HepG2 (cell line): ENCODE results near the gene PEAK3. TPM values are rescaled to one million over a fixed set of nuclear protein-coding genes. Genes with fewer than 3 reads are reported as not detected.

Experiments used
- ATAC-seq: fragments of 200-7000 bp; cut with Tn5 transposase; 3 replicates; pipeline ENCODE4 v1.9.1; 2020; ENCODE audit warnings: mild to moderate bottlenecking, moderate library complexity
- BruUV-seq: library from RNA; stranded (reverse); fragments of 400-500 nt; replicated peaks from 2 replicates; lab custom pipeline; 2021; lab: Mats Ljungman, UMichigan
- CTCF ChIA-PET: fragments of 300-600 bp; formaldehyde crosslinking; extraction: SDS; loops from one replicate; lab custom pipeline; 2021; ENCODE audit warnings: low total read pairs, inconsistent platforms, low intra/inter-chr PET ratio; lab: Yijun Ruan, JAX
- POLR2A ChIA-PET: fragments of 350-600 bp; sonication (Branson Sonifier 250); formaldehyde crosslinking; loops from one replicate; lab custom pipeline; 2020; ENCODE audit warnings: antibody characterized with exemption, inconsistent platforms; lab: Yijun Ruan, JAX
- DNase-seq: peaks from one replicate; pipeline ENCODE4 v3.0.0-alpha.2; 2015; ENCODE audit warnings: low spot score
- FAIRE-seq: peaks from 3 replicates; lab custom pipeline; 2011; peaks lifted over from hg19 to GRCh38; lab: Jason Lieb, UNC
- H2AFZ ChIP-seq: one replicate; pipeline ENCODE4 v1.6.1; 2011; ENCODE audit warnings: low read length, inconsistent platforms
- H3K27ac ChIP-seq: fragments of 300-600 bp; 3 replicates; pipeline ENCODE4 v1.8.0; 2011; ENCODE audit warnings: mixed run types, mild to moderate bottlenecking, mixed read lengths, low read length, inconsistent platforms; ENCODE audit not compliant: insufficient read depth; ENCODE audit errors: extremely low read length
- H3K27me3 ChIP-seq, 2 experiments: fragments of 200-600 bp in 1 of 2; 2 replicates in 1 of 2; 3 replicates in 1 of 2; pipeline versions ENCODE4 v1.6.0 to v1.8.0; 2011; ENCODE audit warnings: low read length in 2 of 2, mild to moderate bottlenecking in 2 of 2, moderate library complexity in 2 of 2, inconsistent platforms in 1 of 2; ENCODE audit not compliant: insufficient read depth in 2 of 2, control insufficient read depth in 1 of 2
- H3K36me3 ChIP-seq, 2 experiments: fragments of 200-600 bp in 1 of 2; replicated peaks in 1 of 2; 2 replicates in 1 of 2; 3 replicates in 1 of 2; pipeline versions ENCODE4 v1.5.1 to v1.8.0; 2011; ENCODE audit warnings: low read length in 2 of 2, inconsistent platforms in 1 of 2; ENCODE audit not compliant: insufficient read depth in 2 of 2, control insufficient read depth in 1 of 2
- H3K4me1 ChIP-seq: 2 replicates; pipeline ENCODE4 v1.5.1; 2012; ENCODE audit warnings: low read length, inconsistent platforms; ENCODE audit not compliant: insufficient read depth
- H3K4me2 ChIP-seq: 2 replicates; pipeline ENCODE4 v1.6.0; 2011; ENCODE audit warnings: low read depth, low read length, inconsistent platforms
- H3K4me3 ChIP-seq, 3 experiments: fragments of 200-600 bp in 1 of 3; sonication (generic), shearing (Covaris generic) in 1 of 3; replicated peaks in 1 of 3; 2 replicates each; pipeline ENCODE4 v1.5.1; 2011 to 2016; ENCODE audit warnings: low read length in 3 of 3, inconsistent platforms in 2 of 3, low read depth in 2 of 3, mild to moderate bottlenecking in 2 of 3, control low read depth in 1 of 3, mixed read lengths in 1 of 3; ENCODE audit not compliant: insufficient read depth in 1 of 3
- H3K79me2 ChIP-seq: one replicate; pipeline ENCODE4 v1.6.1; 2011; ENCODE audit warnings: low read length, inconsistent platforms; ENCODE audit not compliant: insufficient read depth
- H3K9ac ChIP-seq: 2 replicates; pipeline ENCODE4 v1.6.0; 2011; ENCODE audit warnings: mild to moderate bottlenecking, low read depth, low read length, inconsistent platforms; ENCODE audit not compliant: insufficient read depth
- H3K9me3 ChIP-seq: 2 replicates; pipeline ENCODE4 v1.5.1; 2012; ENCODE audit warnings: mild to moderate bottlenecking, low read length
- H4K20me1 ChIP-seq: 2 replicates; pipeline ENCODE4 v1.6.0; 2011; ENCODE audit warnings: inconsistent platforms, mild to moderate bottlenecking, low read length, moderate library complexity; ENCODE audit not compliant: insufficient read depth
- AGO2 ChIP-seq: fragments of 200-400 bp; formaldehyde crosslinking; optimal IDR thresholded peaks from 2 replicates; pipeline ENCODE3; 2017; ENCODE audit warnings: mild to moderate bottlenecking, low read depth, low read length, moderate library complexity
- POLR2A ChIP-seq, 2 experiments: IDR thresholded peaks; 2 replicates each; pipeline ENCODE4 v1.6.1; 2011; ENCODE audit warnings: low read depth in 2 of 2, low read length in 2 of 2, mild to moderate bottlenecking in 1 of 2, moderate library complexity in 1 of 2; ENCODE audit not compliant: insufficient read depth in 1 of 2
- ZBTB33 ChIP-seq: sonication (generic); formaldehyde crosslinking; IDR thresholded peaks from 2 replicates; pipeline ENCODE4 v1.4.0; 2020; ENCODE audit warnings: missing genetic modification reagents
- ZNF17 ChIP-seq: sonication (generic); formaldehyde crosslinking; IDR thresholded peaks from 2 replicates; pipeline ENCODE4 v1.5.0; 2020; ENCODE audit warnings: mild to moderate bottlenecking, missing genetic modification reagents
- ZNF224 ChIP-seq: sonication (generic); formaldehyde crosslinking; IDR thresholded peaks from 2 replicates; pipeline ENCODE4 v1.5.0; 2020; ENCODE audit warnings: mild to moderate bottlenecking, missing genetic modification reagents
- WGBS: methylation state at CpG from one replicate; pipeline ENCODE4 v1.1.6; 2017; ENCODE audit warnings: low lambda C conversion rate; 5-methylcytosine and 5-hydroxymethylcytosine counted together
- in situ Hi-C: cut with HindIII; loops from 2 replicates; pipeline ENCODE4 v1.10.0; 2017; ENCODE audit warnings: low pct_unique_long_range_greater_than_20kb; ENCODE audit not compliant: extremely low pct_ligation_motif_present
- intact Hi-C: fragments of 100-400 bp; cut with micrococcal nuclease; formaldehyde crosslinking; loops from one replicate; pipeline ENCODE4 v1.10.0; 2022; ENCODE audit not compliant: unreplicated experiment
- polyA plus RNA-seq, 8 experiments: library from polyadenylated mRNA; depleted of rRNA in 3 of 8; stranded (reverse) in 7 of 8; unstranded in 1 of 8; fragments of >200 nt; fragmentation: Illumina TruSeq in 4 of 8; extraction: Trizol in 4 of 8; gene quantifications; 2 replicates each; pipeline versions ENCODE4 v1.2.1 to v1.2.3, GENCODE V29; 2011 to 2016; ENCODE audit warnings: low read depth in 4 of 8, missing spikeins in 1 of 8, mixed read lengths in 1 of 8; ENCODE audit not compliant: insufficient read depth in 1 of 8
- total RNA-seq, 5 experiments: library from RNA; depleted of rRNA; stranded (reverse); fragments of >200 nt; fragmentation: Illumina TruSeq; extraction: Trizol; gene quantifications; 2 replicates each; pipeline ENCODE4 v1.2.3, GENCODE V29; 2016; ENCODE audit warnings: low read depth in 1 of 5

Gene PEAK3
- total and polyA plus RNA-seq, 2 of the 13 experiments (the other 11 are each of a cell fraction or from before 2014, with no cell fraction given): not detected

GRCh38 chr19:2228157-2229030 is 53.6 kb downstream of the PEAK3 start:
- WGBS: 99% methylated on average over 39 of the region's 48 CpGs
- FAIRE-seq (no peak), ATAC-seq (no peak), DNase-seq (no peak)
- H3K4me3 ChIP-seq: no peak overlapping the region
- intact Hi-C loops: no loop called here
- H2AFZ ChIP-seq: no peak overlapping the region
- H3K9me3 ChIP-seq: no peaks in the 10 kb centered on the region
- TF ChIP-seq ZNF17 (CRISPR knock-in tag): no peak
- 0 out of 4 replicates have a peak, but pooled peaks of 1 of the 2 experiments have one; percentile 5 for TF ChIP-seq POLR2A (IDR thresholded peaks at IDR 0.05; ENCODE audit: insufficient read depth in 1 of 2, low read depth in 2 of 2, low read length in 2 of 2)
- peak; percentile 51; the same call in 1 of the 2 replicates for TF ChIP-seq ZBTB33 (CRISPR knock-in tag)
- no peak for TF ChIP-seq ZNF224
- TF ChIP-seq AGO2: peak; percentile 58
- BruUV-seq: no TSS peak
- in situ Hi-C loops: no loop called here
- H3K4me1 ChIP-seq: peaks cover 9% of the 10 kb centered on the region
- ChIA-PET CTCF (no interaction called here), POLR2A (interaction anchor here (1.0 kb wide), 1 partner anchor 16 kb away, joined by 3 read pairs; no protein-coding TSS in a partner anchor)
- peaks cover 32 to 52% of the 10 kb centered on the region in 2 experiments; a peak in 4 of 5 replicates for H3K36me3 ChIP-seq
- H4K20me1 ChIP-seq: no peaks in the 10 kb centered on the region
- H3K27me3 ChIP-seq: no peaks in the 10 kb centered on the region
- H3K9ac ChIP-seq: no peak overlapping the region
- no peak overlapping the region for H3K27ac ChIP-seq
- H3K79me2 ChIP-seq: no peaks in the 10 kb centered on the region
- no peak overlapping the region for H3K4me2 ChIP-seq
